Prostate gland (tissue), 2 donors: ENCODE data around the gene TMEM45A.

Experiments used
- POLR2A ChIP-seq: fragments of 450-650 bp; IDR thresholded peaks from one replicate; pipeline ENCODE4 v1.6.1; 2016; ENCODE audit warnings: antibody characterized with exemption, mild to moderate bottlenecking
- TF ChIP-seq, protein P1 (sequence below), 4 experiments: fragments of 200-600 bp in 2 of 4; fragments of 450-650 bp in 2 of 4; sonication (generic) in 2 of 4; IDR thresholded peaks; 1 replicate in 3 of 4; 2 replicates in 1 of 4; pipeline ENCODE4 v1.5.1; 2016 to 2019; ENCODE audit warnings: antibody characterized with exemption in 4 of 4, mild to moderate bottlenecking in 2 of 4, moderate library complexity in 2 of 4

GRCh38 chr3:100458814-100459213 is 33.6 kb upstream of the TMEM45A start:
- TF ChIP-seq POLR2A = no peak
- TF ChIP-seq, protein P1, sequence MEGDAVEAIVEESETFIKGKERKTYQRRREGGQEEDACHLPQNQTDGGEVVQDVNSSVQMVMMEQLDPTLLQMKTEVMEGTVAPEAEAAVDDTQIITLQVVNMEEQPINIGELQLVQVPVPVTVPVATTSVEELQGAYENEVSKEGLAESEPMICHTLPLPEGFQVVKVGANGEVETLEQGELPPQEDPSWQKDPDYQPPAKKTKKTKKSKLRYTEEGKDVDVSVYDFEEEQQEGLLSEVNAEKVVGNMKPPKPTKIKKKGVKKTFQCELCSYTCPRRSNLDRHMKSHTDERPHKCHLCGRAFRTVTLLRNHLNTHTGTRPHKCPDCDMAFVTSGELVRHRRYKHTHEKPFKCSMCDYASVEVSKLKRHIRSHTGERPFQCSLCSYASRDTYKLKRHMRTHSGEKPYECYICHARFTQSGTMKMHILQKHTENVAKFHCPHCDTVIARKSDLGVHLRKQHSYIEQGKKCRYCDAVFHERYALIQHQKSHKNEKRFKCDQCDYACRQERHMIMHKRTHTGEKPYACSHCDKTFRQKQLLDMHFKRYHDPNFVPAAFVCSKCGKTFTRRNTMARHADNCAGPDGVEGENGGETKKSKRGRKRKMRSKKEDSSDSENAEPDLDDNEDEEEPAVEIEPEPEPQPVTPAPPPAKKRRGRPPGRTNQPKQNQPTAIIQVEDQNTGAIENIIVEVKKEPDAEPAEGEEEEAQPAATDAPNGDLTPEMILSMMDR (IDR thresholded peaks at IDR 0.05) = no peak
